Thyroid gland (tissue), 4 donors: ENCODE data around the gene ZNF618. TPM values are rescaled to one million over a fixed set of nuclear protein-coding genes. Genes with fewer than 3 reads are reported as not detected.
A peak's percentile ranks its signal among the peaks of the same experiment; 100 is the strongest.

ENCODE experiments used
- DNase-seq, 2 donors: peaks; one replicate each; pipeline ENCODE4 v3.0.0-alpha.2; 2019
- H3K27ac ChIP-seq, 3 donors: fragments of 200-600 bp; sonication (generic); 1 replicate in 2 of 3; 2 replicates in 1 of 3; pipeline ENCODE4 v1.5.1; 2016 to 2019; ENCODE audit warnings: mild to moderate bottlenecking in 1 of 3, moderate library complexity in 1 of 3
- H3K27me3 ChIP-seq: fragments of 200-600 bp; sonication (generic); one replicate; pipeline ENCODE4 v1.5.1; 2019
- H3K36me3 ChIP-seq, 2 donors: fragments of 200-600 bp; sonication (generic); one replicate each; pipeline ENCODE4 v1.5.1; 2016 to 2019
- H3K4me1 ChIP-seq, 2 donors: fragments of 200-600 bp; sonication (generic); one replicate each; pipeline ENCODE4 v1.5.1; 2017 to 2019
- H3K4me3 ChIP-seq, 3 donors: fragments of 200-600 bp; sonication (generic); replicated peaks in 1 of 3; 1 replicate in 2 of 3; 2 replicates in 1 of 3; pipeline ENCODE4 v1.5.1; 2016; ENCODE audit warnings: mild to moderate bottlenecking in 1 of 3
- H3K9me3 ChIP-seq: fragments of 200-600 bp; sonication (generic); one replicate; pipeline ENCODE4 v1.5.1; 2017
- CTCF ChIP-seq, 6 experiments: fragments of 200-600 bp in 3 of 6; fragments of 450-650 bp in 3 of 6; sonication (generic) in 3 of 6; IDR thresholded peaks; one replicate each; pipeline ENCODE4 v1.5.1; 2016 to 2019; ENCODE audit warnings: antibody characterized with exemption in 6 of 6, mild to moderate bottlenecking in 2 of 6, inconsistent platforms in 1 of 6, moderate library complexity in 1 of 6
- POLR2A ChIP-seq, 2 donors: fragments of 450-650 bp; IDR thresholded peaks; one replicate each; pipeline ENCODE4 v1.6.1; 2017; ENCODE audit warnings: antibody characterized with exemption in 2 of 2, mild to moderate bottlenecking in 2 of 2, moderate library complexity in 1 of 2
- WGBS, 2 donors: methylation state at CpG; one replicate each; pipeline ENCODE4 v1.1.5; 2017; 5-methylcytosine and 5-hydroxymethylcytosine counted together
- intact Hi-C: fragments of 100-400 bp; cut with DNase I; formaldehyde crosslinking; loops from one replicate; pipeline ENCODE4 v1.15.1; 2023
- total RNA-seq, 4 donors: library from RNA; depleted of rRNA; stranded (reverse); fragments of >200 nt; gene quantifications; one replicate each; pipeline ENCODE4 v1.2.3, GENCODE V29; 2016

The ZNF618 gene
- total RNA-seq, 4 donors from 2014 or later: 9.9 to 17.5 (median 15.5) TPM

GRCh38 chr9:114003351-114003750 is 127.2 kb downstream of the ZNF618 start:
- TF ChIP-seq CTCF (IDR thresholded peaks at IDR 0.05) (no peak), POLR2A (IDR thresholded peaks at IDR 0.05) (no peak)
- Histone ChIP-seq H3K36me3 (peaks cover 0 to 9% of the 10 kb centered on the region in 2 donors), H3K9me3 (no peaks in the 10 kb centered on the region), H3K27ac (no peak overlapping the region), H3K27me3 (no peaks in the 10 kb centered on the region), H3K4me1 (no peaks in the 10 kb centered on the region), H3K4me3 (no peak overlapping the region)
- intact Hi-C loops: no loop called here
- no peak for DNase-seq
- WGBS, 2 donors: 84 to 89% methylated on average over 7 of the region's 7 CpGs

GRCh38 chr9:114003758-114004157 is 127.6 kb downstream of the ZNF618 start:
- Histone ChIP-seq H3K27me3 (no peaks in the 10 kb centered on the region), H3K36me3 (peaks cover 0 to 9% of the 10 kb centered on the region in 2 donors), H3K4me3 (no peak overlapping the region), H3K4me1 (no peaks in the 10 kb centered on the region), H3K9me3 (no peaks in the 10 kb centered on the region), H3K27ac (no peak overlapping the region)
- DNase-seq: no peak
- TF ChIP-seq POLR2A (IDR thresholded peaks at IDR 0.05) (no peak), CTCF (IDR thresholded peaks at IDR 0.05) (no peak)
- WGBS, 2 donors: 62 to 83% methylated on average over 5 of the region's 5 CpGs
- intact Hi-C loops: no loop called here

DNA sequence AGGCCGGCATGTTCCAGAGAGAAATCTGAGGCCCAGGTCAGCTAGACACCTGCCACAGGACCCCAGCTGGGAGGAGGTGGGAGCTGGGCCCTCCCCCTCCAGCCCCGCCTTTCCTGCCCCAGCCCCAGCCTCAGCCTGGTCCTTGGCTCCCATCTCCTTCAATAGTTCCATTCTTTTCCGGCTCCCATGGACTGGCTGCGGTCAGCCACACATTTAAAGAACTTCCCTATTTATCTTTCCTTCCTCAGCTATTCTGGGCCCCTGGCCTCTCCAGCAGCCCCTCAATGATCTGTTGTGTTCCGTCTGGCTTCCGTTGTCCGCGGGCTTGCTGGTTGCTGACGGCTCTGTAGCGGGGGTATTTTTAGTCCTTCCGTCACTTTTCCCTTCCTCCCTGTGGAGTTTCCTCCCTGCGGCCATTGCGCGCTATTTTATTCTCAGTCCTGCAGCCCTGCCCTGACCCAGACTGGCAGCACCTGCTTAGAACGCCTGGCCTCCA is 128.2 kb downstream of the ZNF618 start:
- peak in 1 of 2 donors; percentile 25 for DNase-seq
- Histone ChIP-seq H3K27me3 (no peaks in the 10 kb centered on the region), H3K4me1 (no peaks in the 10 kb centered on the region), H3K27ac (no peak overlapping the region), H3K9me3 (no peaks in the 10 kb centered on the region), H3K4me3 (no peak overlapping the region), H3K36me3 (peaks cover 0 to 9% of the 10 kb centered on the region in 2 donors)
- intact Hi-C loops: no loop called here
- WGBS, 2 donors: 72 to 79% methylated on average over 15 of the region's 15 CpGs
- TF ChIP-seq CTCF (IDR thresholded peaks at IDR 0.05): no peak
- no peak for TF ChIP-seq POLR2A (IDR thresholded peaks at IDR 0.05)

GRCh38 chr9:114005371-114006154 is 129.5 kb downstream of the ZNF618 start:
- TF ChIP-seq POLR2A (IDR thresholded peaks at IDR 0.05) (no peak), CTCF (IDR thresholded peaks at IDR 0.05) (no peak)
- H3K27ac ChIP-seq: no peak overlapping the region
- peaks cover 0 to 9% of the 10 kb centered on the region in 2 donors for H3K36me3 ChIP-seq
- no peak overlapping the region for H3K4me3 ChIP-seq
- no peak for DNase-seq
- 82 to 96% methylated on average over 9 of the region's 9 CpGs for WGBS, 2 donors
- H3K4me1 ChIP-seq: no peaks in the 10 kb centered on the region
- H3K9me3 ChIP-seq: no peaks in the 10 kb centered on the region
- intact Hi-C loops: no loop called here
- no peaks in the 10 kb centered on the region for H3K27me3 ChIP-seq

DNA sequence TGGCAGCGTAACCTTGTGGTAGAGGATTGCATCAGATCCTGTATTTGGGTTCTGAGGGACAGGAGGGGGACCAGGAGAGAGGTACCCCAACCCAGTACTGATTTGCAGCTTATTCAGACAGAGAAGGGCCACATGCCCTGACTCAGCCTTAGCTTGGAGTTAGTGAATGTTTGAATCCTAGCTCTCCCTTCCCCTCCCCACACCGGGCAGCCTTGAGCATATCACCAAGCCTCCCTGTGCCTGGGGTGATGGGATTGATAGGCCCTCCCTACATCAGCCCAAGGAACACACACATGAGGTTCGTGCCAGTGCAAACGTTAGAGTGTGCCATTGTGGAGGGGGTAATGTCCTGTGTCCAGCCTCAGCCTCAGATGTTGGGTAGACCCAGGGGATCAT is 130.0 kb downstream of the ZNF618 start:
- Histone ChIP-seq H3K36me3 (peaks cover 0 to 9% of the 10 kb centered on the region in 2 donors), H3K27me3 (no peaks in the 10 kb centered on the region), H3K27ac (no peak overlapping the region), H3K9me3 (no peaks in the 10 kb centered on the region), H3K4me1 (no peaks in the 10 kb centered on the region), H3K4me3 (no peak overlapping the region)
- TF ChIP-seq CTCF (IDR thresholded peaks at IDR 0.05): no peak
- no peak for TF ChIP-seq POLR2A (IDR thresholded peaks at IDR 0.05)
- 91 to 93% methylated on average over 4 of the region's 4 CpGs for WGBS, 2 donors
- no peak for DNase-seq
- intact Hi-C loops: no loop called here
